Progenitor cell of endocrine pancreas (in vitro differentiated cells): ENCODE results near the gene CROCC2. TPM values are rescaled to one million over a fixed set of nuclear protein-coding genes. Genes with fewer than 3 reads are reported as not detected.

ENCODE experiments used
- DNase-seq: peaks from one replicate; pipeline ENCODE4 v3.0.0; 2021; ENCODE audit warnings: low spot score; ENCODE audit not compliant: unreplicated experiment
- H3K27ac Mint-ChIP-seq: 2 replicates; pipeline ENCODE4 v1.8.0; 2021; ENCODE audit warnings: mild to moderate bottlenecking, moderate library complexity, mixed read lengths
- H3K27me3 Mint-ChIP-seq: 2 replicates; pipeline ENCODE4 v1.8.0; 2021; ENCODE audit warnings: mixed read lengths
- H3K36me3 Mint-ChIP-seq: 2 replicates; pipeline ENCODE4 v1.8.0; 2022; ENCODE audit warnings: mixed read lengths; ENCODE audit not compliant: insufficient read depth
- H3K4me1 Mint-ChIP-seq: 2 replicates; pipeline ENCODE4 v1.8.0; 2021; ENCODE audit warnings: low read depth, mixed read lengths
- H3K4me3 Mint-ChIP-seq: 2 replicates; pipeline ENCODE4 v1.8.0; 2021; ENCODE audit warnings: low read depth, mild to moderate bottlenecking, moderate library complexity, mixed read lengths
- H3K9me3 Mint-ChIP-seq: 2 replicates; pipeline ENCODE4 v1.8.0; 2021; ENCODE audit warnings: low read depth, mixed read lengths
- CTCF ChIP-seq: fragments of 200-600 bp; sonication (generic); IDR thresholded peaks from one replicate; pipeline ENCODE4 v1.5.0; 2021; ENCODE audit warnings: antibody characterized with exemption, mild to moderate bottlenecking; ENCODE audit not compliant: unreplicated experiment
- total RNA-seq: library from RNA; stranded (reverse); gene quantifications from 2 replicates; pipeline ENCODE4 v1.2.1, GENCODE V29; 2021

CROCC2 gene
- total RNA-seq, 1 donor from 2014 or later: 0.36 TPM

- H3K27ac Mint-ChIP-seq: no peak overlapping the region
- H3K27me3 Mint-ChIP-seq: no peaks in the 10 kb centered on the region
- no peak overlapping the region for H3K4me3 Mint-ChIP-seq
- no peaks in the 10 kb centered on the region for H3K36me3 Mint-ChIP-seq
- no peak for DNase-seq
- H3K9me3 Mint-ChIP-seq: no peaks in the 10 kb centered on the region
- no peak for TF ChIP-seq CTCF
- peaks cover 5% of the 10 kb centered on the region for H3K4me1 Mint-ChIP-seq
Measured at GRCh38 chr2:240965296-240965904, 59.3 kb downstream of the CROCC2 start.

GRCh38 chr2:240965905-240966456 is 59.8 kb downstream of the CROCC2 start:
- H3K36me3 Mint-ChIP-seq: no peaks in the 10 kb centered on the region

GRCh38 chr2:240966457-240966905 is 60.3 kb downstream of the CROCC2 start:
- Mint-ChIP-seq H3K4me3 (no peak overlapping the region), H3K4me1 (no peaks in the 10 kb centered on the region), H3K27ac (no peak overlapping the region), H3K9me3 (no peaks in the 10 kb centered on the region), H3K36me3 (no peaks in the 10 kb centered on the region), H3K27me3 (peaks cover 2% of the 10 kb centered on the region)
- DNase-seq: no peak
- no peak for TF ChIP-seq CTCF

More at GRCh38 chr2:240965905-240966456, 59.8 kb downstream of the CROCC2 start:
- no peak for DNase-seq
- no peaks in the 10 kb centered on the region for H3K27me3 Mint-ChIP-seq
- no peak overlapping the region for H3K4me3 Mint-ChIP-seq
- H3K9me3 Mint-ChIP-seq: no peaks in the 10 kb centered on the region
- TF ChIP-seq CTCF: no peak
- no peak overlapping the region for H3K27ac Mint-ChIP-seq
- no peaks in the 10 kb centered on the region for H3K4me1 Mint-ChIP-seq

GRCh38 chr2:240966906-240967680 is 61.0 kb downstream of the CROCC2 start:
- no peak for DNase-seq
- TF ChIP-seq CTCF: no peak
- H3K4me3 Mint-ChIP-seq: no peak overlapping the region
- H3K36me3 Mint-ChIP-seq: no peaks in the 10 kb centered on the region
- H3K27ac Mint-ChIP-seq: no peak overlapping the region
- H3K9me3 Mint-ChIP-seq: no peaks in the 10 kb centered on the region
- H3K27me3 Mint-ChIP-seq: peaks cover 8% of the 10 kb centered on the region
- no peaks in the 10 kb centered on the region for H3K4me1 Mint-ChIP-seq
